H9 (cell line): ENCODE results near the gene TIAM1. TPM values are rescaled to one million over a fixed set of nuclear protein-coding genes. Genes with fewer than 3 reads are reported as not detected.

Source experiments
- DNase-seq: peaks from one replicate; pipeline ENCODE4 v3.0.0-alpha.2; 2017
- H2AFZ ChIP-seq: one replicate; pipeline ENCODE4 v1.6.1; 2013; ENCODE audit warnings: mild to moderate bottlenecking, low read length, control low read depth, moderate library complexity
- H2AK5ac ChIP-seq: 2 replicates; pipeline ENCODE4 v1.6.1; 2013; ENCODE audit warnings: low read length, control low read depth, mixed read lengths; ENCODE audit not compliant: insufficient read length
- H2BK120ac ChIP-seq: one replicate; pipeline ENCODE4 v1.6.1; 2013; ENCODE audit warnings: low read depth, mild to moderate bottlenecking, low read length, control low read depth, inconsistent platforms; ENCODE audit not compliant: poor library complexity, severe bottlenecking
- H2BK12ac ChIP-seq: 2 replicates; pipeline ENCODE4 v1.6.1; 2013; ENCODE audit warnings: low read length, control low read depth, mixed read lengths, low read depth; ENCODE audit not compliant: insufficient read length
- H2BK15ac ChIP-seq: 2 replicates; pipeline ENCODE4 v1.6.1; 2013; ENCODE audit warnings: low read depth, low read length, control low read depth
- H2BK20ac ChIP-seq: one replicate; pipeline ENCODE4 v1.6.1; 2013; ENCODE audit warnings: low read depth, mild to moderate bottlenecking, low read length, control low read depth, inconsistent platforms; ENCODE audit not compliant: poor library complexity, severe bottlenecking
- H2BK5ac ChIP-seq: 2 replicates; pipeline ENCODE4 v1.6.1; 2013; ENCODE audit warnings: low read length, control low read depth, mixed read lengths; ENCODE audit not compliant: insufficient read length
- H3K14ac ChIP-seq: 2 replicates; pipeline ENCODE4 v1.6.1; 2013; ENCODE audit warnings: low read length, control low read depth; ENCODE audit not compliant: insufficient read depth
- H3K18ac ChIP-seq: 2 replicates; pipeline ENCODE4 v1.6.1; 2013; ENCODE audit warnings: low read depth, mild to moderate bottlenecking, mixed read lengths, low read length, control low read depth; ENCODE audit not compliant: insufficient read length
- H3K23ac ChIP-seq: 2 replicates; pipeline ENCODE4 v1.6.1; 2013; ENCODE audit warnings: low read length, control low read depth, mixed read lengths, low read depth; ENCODE audit not compliant: insufficient read length
- H3K23me2 ChIP-seq: 2 replicates; pipeline ENCODE4 v1.6.1; 2013; ENCODE audit warnings: low read depth, mild to moderate bottlenecking, mixed read lengths, low read length, control low read depth; ENCODE audit not compliant: insufficient read length, poor library complexity, severe bottlenecking
- H3K27ac ChIP-seq: 2 replicates; pipeline ENCODE4 v1.5.1; 2013; ENCODE audit warnings: low read length, control low read depth, mixed read lengths, low read depth; ENCODE audit not compliant: insufficient read length
- H3K27me3 ChIP-seq: 2 replicates; pipeline ENCODE4 v1.6.1; 2013; ENCODE audit warnings: low read length, control low read depth, inconsistent platforms; ENCODE audit not compliant: insufficient read depth
- H3K4ac ChIP-seq: 2 replicates; pipeline ENCODE4 v1.6.1; 2013; ENCODE audit warnings: low read depth, mild to moderate bottlenecking, control low read depth, inconsistent platforms, low read length, moderate library complexity
- H3K4me1 ChIP-seq: 2 replicates; pipeline ENCODE4 v1.6.1; 2013; ENCODE audit warnings: low read length, control low read depth, inconsistent platforms; ENCODE audit not compliant: insufficient read depth
- H3K4me2 ChIP-seq: 2 replicates; pipeline ENCODE4 v1.6.1; 2013; ENCODE audit warnings: low read length, control low read depth, mixed read lengths; ENCODE audit not compliant: insufficient read length, insufficient read depth
- H3K56ac ChIP-seq: 2 replicates; pipeline ENCODE4 v1.6.1; 2013; ENCODE audit warnings: low read depth, mild to moderate bottlenecking, mixed read lengths, low read length, control low read depth; ENCODE audit not compliant: insufficient read length
- H3K79me1 ChIP-seq: 2 replicates; pipeline ENCODE4 v1.6.1; 2013; ENCODE audit warnings: low read depth, mild to moderate bottlenecking, moderate library complexity, low read length, control low read depth, inconsistent platforms; ENCODE audit not compliant: insufficient read depth, poor library complexity, severe bottlenecking
- H3K79me2 ChIP-seq: 2 replicates; pipeline ENCODE4 v1.6.1; 2013; ENCODE audit warnings: low read length, control low read depth, inconsistent platforms; ENCODE audit not compliant: insufficient read depth
- H3K9ac ChIP-seq: 2 replicates; pipeline ENCODE4 v1.6.1; 2013; ENCODE audit warnings: low read length, control low read depth, mixed read lengths; ENCODE audit not compliant: insufficient read length; ENCODE audit errors: extremely low read depth
- H3K9me3 ChIP-seq: one replicate; pipeline ENCODE4 v1.6.1; 2013; ENCODE audit warnings: low read depth, low read length, inconsistent platforms; ENCODE audit not compliant: control insufficient read depth
- H3T11ph ChIP-seq: one replicate; pipeline ENCODE4 v1.6.1; 2013; ENCODE audit warnings: mild to moderate bottlenecking, low read length, control low read depth, inconsistent platforms
- H4K20me1 ChIP-seq: one replicate; pipeline ENCODE4 v1.6.1; 2013; ENCODE audit not compliant: control insufficient read depth, insufficient read length, insufficient read depth
- H4K5ac ChIP-seq: 2 replicates; pipeline ENCODE4 v1.6.1; 2013; ENCODE audit warnings: low read depth, mild to moderate bottlenecking, mixed read lengths, low read length, control low read depth; ENCODE audit not compliant: insufficient read length
- H4K8ac ChIP-seq: replicated peaks from 2 replicates; pipeline ENCODE4 v1.6.1; 2013; ENCODE audit warnings: low read length, control low read depth, mixed read lengths, low read depth; ENCODE audit not compliant: insufficient read length
- H4K91ac ChIP-seq: 2 replicates; pipeline ENCODE4 v1.6.1; 2013; ENCODE audit warnings: low read depth, mild to moderate bottlenecking, moderate library complexity, mixed read lengths, low read length, control low read depth; ENCODE audit not compliant: insufficient read length
- H3K27ac Mint-ChIP-seq, 3 experiments: 2 replicates in 2 of 3; 3 replicates in 1 of 3; pipeline ENCODE4 v1.8.0; 2020 to 2021; ENCODE audit warnings: mixed read lengths in 3 of 3, mild to moderate bottlenecking in 1 of 3, moderate library complexity in 1 of 3
- H3K27me3 Mint-ChIP-seq: 2 replicates; pipeline ENCODE4 v1.8.0; 2021; ENCODE audit warnings: low read depth, mild to moderate bottlenecking, moderate library complexity, mixed read lengths
- H3K36me3 Mint-ChIP-seq, 3 experiments: 2 replicates in 2 of 3; 3 replicates in 1 of 3; pipeline ENCODE4 v1.8.0; 2020 to 2021; ENCODE audit warnings: low read depth in 3 of 3, mixed read lengths in 3 of 3; ENCODE audit not compliant: insufficient read depth in 1 of 3
- H3K4me1 Mint-ChIP-seq, 2 experiments: 2 replicates each; pipeline ENCODE4 v1.8.0; 2020; ENCODE audit warnings: mixed read lengths in 2 of 2
- H3K4me3 Mint-ChIP-seq, 2 experiments: 2 replicates in 1 of 2; 3 replicates in 1 of 2; pipeline ENCODE4 v1.8.0; 2020 to 2021; ENCODE audit warnings: mild to moderate bottlenecking in 2 of 2, mixed read lengths in 2 of 2, moderate library complexity in 1 of 2
- H3K9me3 Mint-ChIP-seq, 2 experiments: 2 replicates in 1 of 2; 3 replicates in 1 of 2; pipeline ENCODE4 v1.8.0; 2020; ENCODE audit warnings: mild to moderate bottlenecking in 2 of 2, mixed read lengths in 2 of 2, moderate library complexity in 1 of 2
- CTCF ChIP-seq: fragments of 200-600 bp; sonication (generic); conservative IDR thresholded peaks from 3 replicates; pipeline ENCODE4 v1.8.0; 2021; ENCODE audit warnings: antibody characterized with exemption, mild to moderate bottlenecking
- total RNA-seq: library from RNA; stranded (reverse); gene quantifications from 2 replicates; pipeline ENCODE4 v1.2.1, GENCODE V29; 2021

Gene TIAM1
- total RNA-seq, 1 experiment from 2014 or later = 23.1 TPM

GRCh38 chr21:31360717-31361116 is 16.7 kb upstream of the TIAM1 start:
- H4K20me1 ChIP-seq = no peaks in the 10 kb centered on the region
- Mint-ChIP-seq H3K4me3 (no peak overlapping the region), H3K4me1 (peaks cover 0 to 12% of the 10 kb centered on the region in 2 experiments; a peak in 3 of 4 replicates)

More at GRCh38 chr21:31360717-31361116, 16.7 kb upstream of the TIAM1 start:
- DNase-seq = no peak
- Histone ChIP-seq H3K23me2 (no peaks in the 10 kb centered on the region), H2AK5ac (no peak overlapping the region), H3K56ac (no peak overlapping the region), H3K18ac (no peak overlapping the region), H2BK20ac (no peak overlapping the region), H3K23ac (no peak overlapping the region), H3K9me3 (no peaks in the 10 kb centered on the region), H2AFZ (no peak overlapping the region), H4K8ac (no peak overlapping the region), H3K4me2 (no peak overlapping the region), H4K5ac (no peak overlapping the region), H3T11ph (no peak overlapping the region), H2BK12ac (no peak overlapping the region), H3K14ac (no peak overlapping the region), H2BK120ac (no peak overlapping the region), H2BK5ac (no peak overlapping the region), H3K4me1 (no peaks in the 10 kb centered on the region; the same call in 1 of the 2 replicates), H2BK15ac (no peak overlapping the region), H3K9ac (no peak overlapping the region), H3K79me2 (no peaks in the 10 kb centered on the region), H3K27me3 (no peaks in the 10 kb centered on the region), H3K27ac (no peak overlapping the region), H3K4ac (no peak overlapping the region), H4K91ac (no peak overlapping the region), H3K79me1 (no peaks in the 10 kb centered on the region)
- Mint-ChIP-seq H3K27ac (no peak overlapping the region), H3K36me3 (no peaks in the 10 kb centered on the region), H3K9me3 (no peaks in the 10 kb centered on the region; a peak in 1 of 5 replicates), H3K27me3 (no peaks in the 10 kb centered on the region)
- TF ChIP-seq CTCF = no peak
